HG03108 (cell line): ENCODE results near the gene DHRS11.

Experiments used
- ATAC-seq: cut with Tn5 transposase; IDR thresholded peaks from one replicate; pipeline ENCODE4 v1.9.1; 2021; ENCODE audit warnings: moderate library complexity; ENCODE audit not compliant: unreplicated experiment

DHRS11 gene

DNA sequence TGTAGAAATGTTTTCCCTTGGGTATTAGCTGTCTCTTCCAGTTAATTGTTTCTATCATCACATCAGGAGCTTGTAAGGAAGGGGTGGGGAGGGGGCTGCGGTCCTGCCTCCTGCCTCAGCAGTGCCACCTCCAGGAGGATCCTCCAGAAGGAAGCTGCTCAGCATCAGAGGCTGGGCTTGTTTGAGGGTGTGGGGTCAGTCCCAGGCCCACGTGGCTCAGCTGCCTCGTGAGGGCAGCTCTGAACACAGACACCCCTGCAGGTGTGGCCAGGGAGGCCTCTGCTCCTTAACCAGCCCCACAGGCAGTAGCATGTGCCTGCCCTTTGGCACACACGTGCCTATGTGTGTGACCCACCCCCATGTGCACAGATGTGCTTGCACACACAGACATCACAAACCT, 56.0 kb downstream of the DHRS11 start:
- ATAC-seq, result no peak

DNA sequence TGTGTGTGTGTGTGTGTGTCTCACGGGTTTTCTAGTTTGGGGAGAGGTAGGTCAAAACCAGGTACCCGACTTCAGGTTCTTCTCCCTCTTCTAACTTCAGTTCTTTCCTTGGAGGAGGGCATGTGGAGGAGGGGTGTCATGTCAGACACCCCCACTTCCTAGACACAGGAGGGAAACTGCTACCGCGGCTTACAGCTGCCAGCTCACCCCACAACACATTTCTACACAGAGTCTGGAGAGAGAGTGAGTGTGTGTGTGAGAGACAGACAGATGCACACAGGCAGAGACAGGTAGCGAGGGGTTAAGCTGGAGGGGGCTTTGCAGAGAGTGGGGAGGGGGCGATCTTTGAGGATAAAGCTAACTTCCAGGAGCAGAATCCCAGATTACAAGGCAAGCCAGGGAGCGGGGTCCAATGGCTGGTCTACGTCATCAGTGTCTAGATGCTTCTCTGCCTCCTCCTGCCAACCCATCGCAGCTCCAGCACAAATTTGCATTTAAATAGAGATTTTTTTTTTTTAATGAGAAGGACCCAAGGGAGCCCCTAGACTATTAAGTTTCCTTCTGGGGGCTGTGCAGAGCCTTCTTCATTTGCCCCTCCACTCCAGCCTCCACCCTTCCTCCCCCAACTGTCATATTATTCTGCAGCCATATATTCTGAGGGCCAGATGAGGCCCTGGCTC, 58.6 kb downstream of the DHRS11 start:
- no peak for ATAC-seq
